Measurements from ENCODE around the gene KLF15.
A peak's percentile ranks its signal among the peaks of the same experiment; 100 is the strongest.

KLF15 gene

DNA sequence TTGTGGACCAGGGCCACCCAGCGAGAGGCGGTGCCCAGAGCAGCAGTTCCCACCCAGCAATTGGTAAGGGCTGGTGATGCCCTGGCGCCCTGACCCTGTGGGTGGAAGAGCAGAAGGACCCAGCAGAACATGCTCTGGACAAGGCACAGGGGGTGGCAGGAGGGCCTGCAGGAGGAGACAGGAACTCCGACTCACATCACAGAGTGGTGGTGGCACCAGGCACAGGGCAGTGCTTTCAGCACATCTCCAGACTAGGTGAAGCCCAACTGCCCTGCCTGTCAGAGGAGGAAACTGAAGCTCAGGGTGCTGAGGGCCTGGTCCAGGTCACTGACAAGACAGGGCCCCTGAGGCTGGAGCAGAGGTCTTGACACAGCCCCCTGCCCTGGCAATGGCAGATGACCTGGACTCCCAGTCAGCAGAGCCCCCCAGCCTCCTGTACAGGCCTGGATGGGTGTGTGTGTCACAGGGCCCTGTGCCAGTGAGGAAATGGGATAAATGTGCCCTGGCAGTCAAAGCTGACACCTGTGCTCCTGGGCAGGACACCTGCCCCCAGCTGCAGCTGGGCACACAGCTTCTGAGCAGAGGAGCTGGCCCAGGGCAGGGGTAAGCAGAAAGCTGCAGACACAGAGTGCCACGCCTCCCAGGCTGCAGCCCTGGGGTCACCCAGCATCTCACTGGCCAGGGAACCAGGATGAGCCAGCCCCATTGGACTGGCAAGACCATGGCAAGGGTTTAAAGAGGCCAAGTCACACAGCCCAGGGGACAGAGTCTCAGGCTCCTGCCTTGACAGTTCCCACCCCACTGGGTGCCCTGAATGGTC, 11.4 kb downstream of the KLF15 start:
- DNase-seq = peak; percentile 70

DNA sequence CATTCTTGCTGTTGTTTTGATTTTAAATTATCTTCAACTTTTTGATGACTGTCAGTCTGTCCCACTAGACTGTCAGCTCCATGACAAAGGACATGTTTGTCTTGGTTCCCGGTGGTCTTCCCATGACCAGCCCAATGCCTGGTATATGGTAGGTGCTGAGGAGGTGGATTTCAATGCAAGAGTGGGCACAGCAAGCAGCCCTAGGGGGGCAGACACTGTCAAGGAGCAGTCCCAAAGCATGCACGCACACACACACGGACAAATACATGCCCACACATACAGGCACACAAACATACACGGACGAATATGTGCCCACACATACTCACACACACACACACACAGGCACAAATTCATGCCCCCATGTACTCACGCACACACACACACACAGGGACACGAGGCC, 12.0 kb downstream of the KLF15 start:
- DNase-seq = no peak

- DNase-seq = no peak
These were observed 12.7 kb downstream of the KLF15 start for GRCh38 chr3:126344380-126345041.

DNA sequence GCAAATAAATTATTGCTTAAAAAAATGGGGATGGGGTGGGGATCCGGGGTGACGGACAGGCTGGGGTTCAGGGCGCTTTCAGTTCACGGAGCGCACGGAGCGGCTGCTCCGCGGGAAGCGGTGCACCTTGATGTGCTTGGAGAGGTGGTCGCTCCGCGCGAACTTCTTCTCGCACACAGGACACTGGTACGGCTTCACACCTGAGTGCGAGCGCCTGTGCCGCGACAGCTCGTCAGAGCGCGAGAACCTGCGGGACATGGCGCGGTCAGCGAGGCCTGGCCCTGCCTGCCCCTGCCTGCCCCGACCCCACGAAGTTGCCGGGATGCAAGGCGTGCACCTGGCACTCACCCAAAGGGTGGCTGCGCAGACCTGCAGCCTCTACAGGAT, 13.6 kb downstream of the KLF15 start:
- no peak for DNase-seq

- peak; percentile 62 for DNase-seq
These were observed 14.1 kb downstream of the KLF15 start for GRCh38 chr3:126342991-126343648.

GRCh38 chr3:126342211-126342610, 15.0 kb downstream of the KLF15 start:
- no peak for DNase-seq

GRCh38 chr3:126341755-126342150, 15.5 kb downstream of the KLF15 start:
- DNase-seq = no peak

DNA sequence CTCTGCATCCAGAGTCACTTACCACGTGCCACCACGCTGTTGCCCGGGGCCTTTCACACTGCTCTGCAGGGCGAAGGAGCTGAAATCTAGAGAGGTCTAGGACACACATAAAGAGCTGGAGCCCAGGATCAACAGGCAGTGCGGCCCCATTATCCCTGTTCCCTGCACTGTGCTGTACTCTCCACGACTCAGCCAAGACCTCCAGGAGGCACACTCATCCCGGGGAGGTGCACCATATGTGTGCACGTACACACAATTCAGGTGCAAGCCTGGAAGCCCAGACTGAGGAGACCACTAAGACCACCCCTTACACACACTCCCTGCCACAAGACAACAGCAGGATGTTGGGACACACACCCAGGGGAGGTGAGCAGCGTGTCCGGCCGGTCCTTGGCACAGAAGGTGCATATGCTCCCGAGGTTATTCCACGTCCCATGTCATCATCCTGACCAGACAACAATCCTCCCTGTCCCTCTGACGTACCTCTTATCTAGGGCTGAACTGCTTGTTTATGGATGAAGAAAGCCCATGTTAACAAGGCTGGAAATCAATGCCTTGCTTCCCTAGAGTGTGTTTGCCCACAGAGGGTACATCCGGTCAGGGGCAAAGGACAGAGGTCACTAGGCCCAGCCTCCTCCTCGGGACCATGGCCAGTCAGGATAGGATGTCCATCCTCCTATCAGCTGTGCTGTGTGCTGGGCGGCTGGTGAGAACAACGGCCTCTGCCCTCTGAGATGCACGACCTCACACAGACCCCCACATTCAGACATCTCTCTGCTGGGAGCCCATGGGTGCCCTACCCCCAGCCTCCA, 16.1 kb downstream of the KLF15 start:
- DNase-seq = no peak

GRCh38 chr3:126340596-126340942, 16.6 kb downstream of the KLF15 start:
- DNase-seq = no peak

DNA sequence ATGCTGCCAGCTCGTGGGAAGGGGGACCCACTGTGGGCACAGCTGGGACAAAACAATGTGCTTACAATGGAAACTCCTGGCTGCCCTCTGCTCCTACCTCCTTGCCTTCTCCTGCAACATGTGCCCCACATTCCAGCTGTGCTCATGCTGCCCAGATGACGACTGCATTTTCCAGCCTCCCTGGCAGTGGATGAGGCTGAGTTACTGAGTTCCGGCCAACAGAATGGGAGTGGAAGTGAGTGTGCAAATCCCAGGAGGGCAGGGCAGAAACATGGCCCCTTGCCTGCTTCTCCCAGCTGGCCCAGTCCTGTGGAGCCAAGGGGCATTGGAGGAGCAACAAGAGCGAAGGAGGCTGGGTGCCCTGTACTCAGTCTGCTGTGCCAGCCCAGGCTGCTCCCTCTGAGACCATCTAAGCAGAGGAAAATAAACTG, 17.1 kb downstream of the KLF15 start:
- DNase-seq = no peak

- DNase-seq = no peak
These were observed 17.7 kb downstream of the KLF15 start for GRCh38 chr3:126339466-126339865.

DNA sequence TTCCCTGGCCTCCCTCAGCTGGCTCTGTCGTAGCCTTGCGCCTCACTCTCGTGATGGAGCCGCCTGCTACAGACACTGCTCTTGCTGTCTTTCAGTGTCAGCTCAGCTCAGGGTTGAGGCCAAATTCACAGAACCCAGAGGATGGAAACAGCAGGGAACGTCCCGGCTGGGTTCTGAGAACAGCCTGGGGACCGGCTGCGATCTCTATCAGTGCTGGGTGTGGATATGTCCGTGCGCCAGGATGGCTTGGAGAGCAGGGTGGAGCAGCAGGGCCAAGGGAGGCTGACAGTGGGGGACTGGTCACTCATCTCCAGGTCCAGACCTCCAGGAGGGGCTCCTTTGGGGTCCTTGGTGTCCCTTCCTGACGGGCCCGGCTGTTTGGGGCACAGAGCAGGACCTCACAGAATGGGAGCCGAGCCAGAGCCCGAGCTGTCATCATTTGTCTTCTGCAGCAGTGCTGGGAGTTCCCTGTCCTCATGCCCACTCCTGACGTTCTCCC, 18.4 kb downstream of the KLF15 start:
- DNase-seq = no peak

GRCh38 chr3:126337980-126338651, 19.1 kb downstream of the KLF15 start:
- no peak for DNase-seq

- DNase-seq = peak; percentile 54
These were observed 25.3 kb downstream of the KLF15 start for GRCh38 chr3:126331812-126332336.

- DNase-seq = no peak
These were observed 27.1 kb downstream of the KLF15 start for GRCh38 chr3:126329927-126330725.

GRCh38 chr3:126326629-126327028, 30.6 kb downstream of the KLF15 start:
- no peak for DNase-seq

DNA sequence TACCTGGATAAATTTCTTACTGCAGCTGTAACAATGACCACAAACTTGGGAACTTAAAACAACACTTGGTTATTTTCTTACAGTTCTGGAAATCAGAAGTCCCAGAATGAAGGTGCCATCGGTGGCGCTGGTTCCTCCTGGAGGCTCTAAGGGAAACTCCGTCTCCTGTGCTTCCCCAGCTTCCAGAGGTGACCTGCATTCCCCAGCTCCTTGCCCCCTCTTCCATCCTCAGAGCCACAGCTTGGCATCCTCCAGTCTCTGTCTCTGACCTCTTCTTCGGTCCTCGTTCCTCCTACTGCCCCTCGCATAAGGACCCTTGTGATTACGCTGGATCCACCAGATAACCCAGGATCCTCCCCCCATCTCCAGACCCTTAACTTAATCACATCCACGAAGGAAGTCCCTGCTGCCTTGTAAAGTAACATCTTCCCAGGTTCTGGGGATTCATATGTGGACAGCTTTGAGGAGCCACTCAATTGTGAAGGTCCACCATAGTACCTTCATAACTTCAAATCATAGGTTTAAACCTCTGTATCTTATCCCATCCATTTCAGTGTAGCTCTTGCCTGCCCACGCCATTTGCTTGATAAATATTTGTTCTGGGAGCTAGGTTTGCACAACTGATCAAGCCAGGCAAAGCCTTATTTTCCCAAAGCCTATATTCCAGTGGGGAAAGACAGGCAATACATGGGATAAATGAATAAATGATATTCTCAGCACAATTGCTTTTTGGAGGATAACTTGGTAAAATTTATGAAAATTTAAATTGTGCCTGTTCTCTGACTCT, 34.8 kb downstream of the KLF15 start:
- no peak for DNase-seq

- DNase-seq = no peak
These were observed 35.7 kb downstream of the KLF15 start for GRCh38 chr3:126321490-126321889.

- DNase-seq = no peak
These were observed 36.5 kb downstream of the KLF15 start for GRCh38 chr3:126320517-126321293.

All from RPMI8226 (cell line).